ENCODE data around the gene APBB3. TPM values are rescaled to one million over a fixed set of nuclear protein-coding genes. Genes with fewer than 3 reads are reported as not detected.
"Not testable (repeated sequence)": the region's sequence is repeated elsewhere in the genome, so short reads cannot be mapped to it uniquely, and the experiment has no call there.

Gene APBB3, protein sequence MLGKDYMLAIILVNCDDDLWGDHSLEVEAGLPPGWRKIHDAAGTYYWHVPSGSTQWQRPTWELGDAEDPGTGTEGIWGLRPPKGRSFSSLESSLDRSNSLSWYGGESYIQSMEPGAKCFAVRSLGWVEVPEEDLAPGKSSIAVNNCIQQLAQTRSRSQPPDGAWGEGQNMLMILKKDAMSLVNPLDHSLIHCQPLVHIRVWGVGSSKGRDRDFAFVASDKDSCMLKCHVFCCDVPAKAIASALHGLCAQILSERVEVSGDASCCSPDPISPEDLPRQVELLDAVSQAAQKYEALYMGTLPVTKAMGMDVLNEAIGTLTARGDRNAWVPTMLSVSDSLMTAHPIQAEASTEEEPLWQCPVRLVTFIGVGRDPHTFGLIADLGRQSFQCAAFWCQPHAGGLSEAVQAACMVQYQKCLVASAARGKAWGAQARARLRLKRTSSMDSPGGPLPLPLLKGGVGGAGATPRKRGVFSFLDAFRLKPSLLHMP
- 10 to 100 TPM; 19.6 to 26.5 TPM for total RNA-seq
- long read RNA-seq, partial matches to known transcripts, result 1 of 7 reads
- long read RNA-seq, other reads (novel, unspliced or antisense), result 5 of 7 reads

DNA sequence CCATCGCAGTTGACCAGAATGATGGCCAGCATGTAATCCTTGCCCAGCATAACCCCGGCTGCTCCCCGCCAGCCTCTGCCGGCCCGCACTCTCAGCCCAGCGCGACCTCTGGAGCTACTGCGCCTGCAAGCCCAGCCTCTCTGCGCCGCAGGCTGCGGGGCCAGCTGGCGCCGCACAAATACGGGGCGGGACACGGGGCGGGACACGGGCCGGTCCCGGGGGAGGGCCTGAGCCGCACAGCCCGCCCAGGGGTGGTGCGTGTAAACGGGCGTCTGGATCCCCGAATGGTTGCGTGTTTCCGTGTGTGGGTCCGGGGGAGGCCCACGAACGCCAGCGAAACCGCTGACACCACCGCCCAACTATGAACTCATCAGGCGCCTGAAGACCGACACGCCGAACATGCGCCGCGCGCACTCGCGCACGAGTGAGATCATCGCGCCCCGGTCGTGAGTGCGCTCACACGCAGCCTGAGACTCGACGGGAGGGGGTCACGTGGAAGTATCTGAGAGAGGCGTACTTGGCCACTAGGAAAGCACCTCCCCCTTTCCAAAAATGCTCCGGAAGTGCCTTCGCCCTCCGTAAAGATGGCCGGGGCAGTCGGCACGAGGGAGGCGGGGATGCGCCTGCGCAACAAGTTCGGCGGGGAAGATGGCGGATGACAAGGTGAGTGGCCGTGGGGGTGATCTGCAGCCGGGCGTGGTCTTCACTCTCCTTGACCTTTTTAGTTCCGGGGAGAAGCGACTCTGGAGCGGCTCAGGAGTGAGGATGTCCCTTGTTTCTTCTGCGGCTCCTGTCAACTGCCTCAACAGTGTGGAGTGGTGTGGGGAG, at the start of gene APBB3, which contains the start of gene SLC35A4:
Gene APBB3, minus strand, starts transcription at position 403 of the 828 bp plus-strand sequence. Its CDS starts 353 bp downstream, at position 50.
Gene SLC35A4, plus strand, starts transcription at position 633 of the 828 bp plus-strand sequence. CDS start 2,342 bp downstream, outside the sequence.
- DNase-seq (peak; percentile 94 to 98), ATAC-seq (peak; percentile 88)
- intact Hi-C loops (cut with DNase I, micrococcal nuclease), result no loop called here

DNA sequence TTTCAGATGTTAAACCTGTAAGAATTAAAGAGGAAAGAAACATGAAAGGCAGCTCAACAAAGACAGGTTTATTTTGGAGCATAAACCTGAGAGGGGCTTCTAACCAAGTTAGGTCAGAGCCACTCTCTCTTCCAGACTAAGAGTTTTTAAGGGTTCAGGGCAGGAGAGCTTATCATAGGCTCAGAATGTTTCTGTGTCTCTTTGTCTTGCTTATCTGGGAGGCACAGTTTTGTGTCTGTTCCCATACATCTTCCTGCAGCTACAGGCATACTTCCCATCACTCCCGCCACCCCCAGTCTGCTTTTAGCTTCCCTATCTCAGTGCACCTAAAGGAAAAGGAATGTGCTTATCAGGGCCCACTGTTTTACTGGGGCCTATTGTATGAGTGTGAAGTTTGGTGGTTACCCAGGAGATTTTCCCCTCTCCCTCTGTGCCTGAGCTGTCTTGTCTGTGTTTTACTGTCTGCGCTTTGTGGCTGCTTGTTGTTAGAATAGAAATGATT, 46.7 kb upstream of the APBB3 start:
- intact Hi-C loops (cut with DNase I, micrococcal nuclease), result no loop called here
- ATAC-seq, result no peak
- DNase-seq, result no peak

DNA sequence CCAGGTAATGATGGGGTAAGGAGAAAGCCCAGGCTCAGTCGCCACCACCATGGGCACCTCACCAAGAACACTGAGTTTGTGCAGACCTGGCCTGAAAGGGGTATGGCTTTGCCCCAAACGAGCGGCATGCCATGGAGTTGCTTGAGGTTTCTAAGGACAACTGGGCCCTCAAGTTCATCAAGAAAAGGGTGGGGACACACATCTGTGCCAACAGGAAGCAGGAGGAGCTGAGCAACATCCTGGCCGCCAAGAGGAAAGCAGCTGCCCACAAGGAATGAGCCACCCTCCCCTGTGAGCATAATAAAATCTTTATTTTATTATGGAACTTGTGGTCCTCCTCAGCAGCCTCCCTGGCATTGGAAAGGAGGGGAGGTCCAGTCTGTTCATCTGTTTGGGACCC, 44.7 kb upstream of the APBB3 start:
- DNase-seq, result peak; percentile 74 to 89
- ATAC-seq, result peak; percentile 94
- intact Hi-C loops (cut with DNase I, micrococcal nuclease), result no loop called here

DNA sequence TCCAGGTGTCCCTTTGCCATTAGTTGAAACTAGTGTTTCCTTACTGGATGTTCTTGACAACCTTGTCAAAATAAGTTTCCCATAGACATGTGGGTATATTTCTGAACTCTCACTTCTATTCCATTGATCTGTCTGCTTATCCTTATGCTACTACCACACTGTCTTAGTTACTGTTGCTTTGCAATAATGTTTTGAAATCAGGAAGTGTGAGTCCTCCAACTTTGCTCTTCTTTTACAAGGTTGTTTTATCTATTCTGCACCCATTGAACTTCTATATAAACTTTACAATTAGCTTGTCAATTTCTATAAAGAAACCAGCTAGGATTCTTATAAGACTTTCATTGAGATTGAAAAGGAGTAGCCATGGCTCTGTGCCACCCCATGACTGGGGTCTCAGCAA, 44.3 kb upstream of the APBB3 start:
- intact Hi-C loops (cut with DNase I, micrococcal nuclease), result no loop called here
- peak; percentile 71 for ATAC-seq
- DNase-seq, result no peak

DNA sequence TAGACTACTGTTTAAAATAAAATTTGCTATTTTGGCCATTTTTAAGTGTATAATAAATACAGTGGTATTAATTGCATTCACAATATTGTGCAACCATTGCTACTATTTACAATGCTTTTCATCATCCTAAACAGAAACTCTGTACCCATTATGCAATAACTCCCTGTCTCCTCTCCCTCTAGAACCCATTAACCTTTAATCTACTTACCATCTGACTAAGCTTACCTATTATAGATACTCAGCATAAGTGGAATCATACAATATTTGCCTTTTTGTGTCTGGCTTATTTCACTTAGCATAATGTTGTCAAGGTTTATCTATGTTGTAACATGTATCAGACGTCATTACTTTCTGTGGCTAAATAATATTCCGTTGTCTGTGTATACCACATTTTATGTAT, 42.6 kb upstream of the APBB3 start:
- intact Hi-C loops (cut with DNase I, micrococcal nuclease), result no loop called here
- ATAC-seq, result no peak

DNA sequence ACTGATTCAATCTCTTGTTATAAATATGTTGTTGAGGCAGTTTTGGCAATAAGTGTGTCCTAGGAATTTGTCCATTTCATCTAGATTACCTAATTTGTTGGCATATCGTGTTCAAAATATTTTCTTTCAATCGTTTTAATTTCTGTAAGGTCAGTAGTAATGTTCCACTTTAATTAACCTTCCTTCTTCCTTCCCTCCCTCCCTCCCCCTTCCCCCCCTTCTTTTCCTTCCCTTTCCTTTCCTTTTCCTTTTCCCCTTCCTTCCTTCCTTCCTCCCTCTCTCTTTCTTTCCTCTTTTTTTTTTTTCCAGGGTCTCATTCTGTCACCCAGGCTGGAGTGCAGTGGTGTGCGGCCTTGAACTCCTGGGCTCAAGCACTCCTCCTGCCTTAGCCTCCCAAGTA, 41.5 kb upstream of the APBB3 start:
- intact Hi-C loops (cut with DNase I, micrococcal nuclease), result no loop called here
- ATAC-seq (no peak), DNase-seq (no peak)

More for the DNA sequence above, 42.6 kb upstream of the APBB3 start:
- no peak for DNase-seq

DNA sequence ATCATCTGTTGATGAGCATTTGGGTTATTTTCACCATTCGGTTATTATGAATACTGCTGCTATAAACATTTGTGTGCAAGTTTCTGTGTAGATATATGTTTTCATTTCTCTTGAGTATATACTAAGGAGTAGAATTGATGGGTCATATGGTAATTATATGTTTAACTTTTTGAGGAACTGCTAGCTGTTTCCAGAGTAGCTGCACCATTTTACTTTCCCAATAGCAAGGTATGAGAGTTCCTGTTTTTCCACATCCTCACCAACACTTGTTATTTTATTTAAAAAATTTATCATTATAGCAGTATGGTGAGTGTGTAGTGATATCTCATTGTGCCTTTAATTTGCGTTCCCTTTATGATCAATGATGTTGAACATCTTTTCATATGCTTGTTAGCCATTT, 39.3 kb upstream of the APBB3 start:
- ATAC-seq (no peak), DNase-seq (no peak)
- intact Hi-C loops (cut with DNase I, micrococcal nuclease), result no loop called here

DNA sequence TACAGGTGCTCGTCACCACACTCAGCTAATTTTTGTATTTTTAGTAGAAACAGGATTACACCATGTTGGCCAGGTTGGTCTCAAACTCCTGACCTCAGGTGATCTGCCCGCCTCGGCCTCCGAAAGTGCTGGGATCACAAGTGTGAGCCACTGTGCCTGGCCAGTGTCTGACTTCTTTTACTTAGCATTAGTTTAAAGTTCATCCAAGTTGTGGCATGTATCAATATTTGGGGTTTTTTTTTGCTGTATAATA, 39.0 kb upstream of the APBB3 start:
- intact Hi-C loops (cut with DNase I, micrococcal nuclease); DNase-seq; ATAC-seq: not testable (repeated sequence)

DNA sequence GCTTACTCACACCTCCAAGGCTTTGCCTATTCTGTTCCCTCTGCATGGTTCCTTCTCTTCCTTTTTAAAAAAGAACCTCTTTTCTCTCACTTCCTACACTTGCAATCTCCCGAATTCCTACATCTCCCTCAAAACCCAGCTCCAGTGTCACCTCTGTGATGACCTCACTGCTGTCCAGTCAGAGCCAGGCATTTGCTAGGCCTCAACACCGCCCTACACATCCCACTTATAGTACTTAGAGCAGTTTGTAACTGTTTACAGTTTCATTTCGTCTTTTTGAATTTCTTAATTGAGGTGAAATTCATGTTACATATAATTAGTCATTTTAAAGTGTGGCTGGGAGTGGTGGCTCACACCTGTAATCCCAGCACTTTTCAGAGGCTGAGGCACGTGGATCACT, 37.7 kb upstream of the APBB3 start:
- no peak for DNase-seq
- intact Hi-C loops (cut with DNase I, micrococcal nuclease), result no loop called here
- no peak for ATAC-seq

DNA sequence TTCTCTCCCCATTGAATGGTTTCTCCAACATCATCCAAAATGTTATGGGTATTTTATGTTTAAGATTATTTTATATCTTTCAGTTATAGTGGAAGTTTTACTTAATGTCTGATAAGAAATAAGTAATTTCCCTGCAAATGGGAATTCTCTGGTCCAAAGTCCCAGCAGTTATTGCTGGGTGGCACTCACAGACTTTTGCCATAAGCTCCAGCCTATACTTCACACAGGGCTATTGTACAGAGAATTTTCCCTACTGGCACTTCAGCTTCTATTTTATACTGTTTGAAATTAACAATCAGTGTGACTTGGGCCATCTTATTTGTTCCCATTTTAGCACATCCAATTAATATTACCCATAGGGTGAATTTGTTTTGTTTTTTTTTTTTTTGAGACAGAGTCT, 35.7 kb upstream of the APBB3 start:
- ATAC-seq (peak; percentile 83), DNase-seq (no peak)
- intact Hi-C loops (cut with DNase I, micrococcal nuclease), result no loop called here

DNA sequence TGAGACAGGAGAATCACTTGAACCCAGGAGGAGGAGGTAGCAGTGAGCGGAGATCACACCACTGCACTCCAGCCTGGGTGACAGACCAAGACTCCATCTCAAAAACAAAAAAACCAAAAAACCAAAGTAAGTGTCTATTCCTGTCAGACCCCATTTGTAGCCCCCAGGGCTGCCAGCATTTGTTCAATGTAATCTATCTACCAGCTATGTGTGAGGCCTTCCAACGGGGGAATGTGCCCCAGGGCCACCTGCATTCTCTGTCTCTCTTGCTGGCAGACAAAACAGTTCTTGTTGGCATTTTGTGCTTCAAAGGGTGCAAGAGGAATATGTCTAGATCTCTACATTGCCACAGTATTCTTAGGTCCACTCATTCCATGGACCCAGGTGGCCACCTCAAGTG, 34.4 kb upstream of the APBB3 start:
- intact Hi-C loops (cut with DNase I, micrococcal nuclease), result no loop called here
- ATAC-seq (no peak), DNase-seq (no peak)

DNA sequence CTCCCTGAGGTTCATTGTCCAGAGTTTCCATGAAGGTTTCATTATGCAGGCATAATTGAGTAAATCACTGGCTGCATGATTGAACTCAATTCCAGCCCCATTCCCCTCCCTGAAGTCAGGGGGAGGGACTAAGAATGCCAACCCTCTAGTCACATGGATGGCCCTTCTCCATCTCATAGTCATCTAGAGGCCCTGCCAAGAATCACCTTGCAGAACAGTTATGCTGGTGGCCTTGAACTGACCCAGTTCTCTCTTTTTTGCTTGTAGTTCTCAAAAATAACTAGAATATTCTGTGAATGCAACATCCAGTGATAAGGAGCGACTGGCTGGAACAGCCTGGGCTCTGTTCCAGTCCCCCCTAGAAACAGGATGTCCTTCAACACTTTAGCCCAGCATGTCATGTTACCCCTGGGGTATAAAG, 31.9 kb upstream of the APBB3 start:
- intact Hi-C loops (cut with DNase I, micrococcal nuclease), result no loop called here
- ATAC-seq (peak; percentile 40), DNase-seq (no peak)

DNA sequence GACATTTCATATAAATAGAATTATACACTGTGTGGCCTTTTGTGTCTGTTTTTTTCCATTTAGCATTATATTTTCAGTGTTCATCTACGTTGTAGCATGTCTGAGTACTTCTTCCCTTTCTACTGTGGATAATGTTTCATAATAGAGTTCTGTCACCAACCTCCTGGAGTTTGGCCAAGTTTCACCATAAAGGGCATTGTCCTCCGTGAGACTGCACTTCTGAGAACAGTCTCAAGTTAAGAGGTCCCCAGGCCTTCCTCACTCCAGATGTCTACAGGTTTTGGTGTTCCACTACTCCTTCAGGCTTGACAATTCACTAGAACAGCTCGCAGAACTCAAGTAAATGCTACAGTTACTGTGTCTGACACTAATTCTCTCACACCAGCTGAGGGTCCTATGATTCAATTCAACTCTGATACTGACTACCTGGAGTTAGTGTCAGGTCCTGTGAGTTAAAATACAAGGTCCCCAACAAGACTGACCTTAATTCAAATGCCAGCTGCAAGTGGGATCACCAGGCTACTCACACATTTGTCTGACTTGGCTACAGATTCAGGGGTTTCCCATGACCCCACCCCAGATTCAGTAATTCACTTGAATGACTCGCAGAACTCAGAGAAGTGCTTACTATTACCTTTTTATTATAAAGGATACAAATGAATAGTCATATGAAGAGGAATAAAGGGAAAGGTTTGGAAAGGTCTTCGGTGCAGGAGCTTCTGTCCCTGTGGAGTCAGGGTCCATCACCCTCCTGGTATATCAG, 31.3 kb upstream of the APBB3 start:
- intact Hi-C loops (cut with DNase I, micrococcal nuclease), result no loop called here
- ATAC-seq (peak; percentile 59), DNase-seq (no peak)

DNA sequence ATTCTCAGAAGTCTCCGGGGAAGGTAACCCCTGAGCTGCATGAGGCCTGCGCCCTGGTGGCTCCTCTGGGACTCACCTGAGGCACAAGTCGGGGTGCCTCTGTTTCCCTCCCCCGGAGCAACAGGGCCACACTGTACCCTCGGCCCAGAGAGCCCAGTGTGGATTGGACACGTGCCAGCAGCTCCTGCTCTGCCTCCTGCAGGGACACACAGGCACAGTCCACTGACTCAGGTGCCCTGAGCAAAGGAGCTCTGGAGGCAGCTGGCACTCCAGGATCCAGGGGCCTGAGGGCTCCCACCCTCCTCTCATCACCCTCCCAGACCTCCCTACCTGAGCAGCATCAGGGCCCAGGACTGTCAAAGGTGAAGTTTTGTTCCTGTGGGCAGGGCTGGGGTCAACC, 29.8 kb upstream of the APBB3 start:
- DNase-seq, result no peak
- intact Hi-C loops (cut with DNase I, micrococcal nuclease), result no loop called here
- ATAC-seq, result no peak

DNA sequence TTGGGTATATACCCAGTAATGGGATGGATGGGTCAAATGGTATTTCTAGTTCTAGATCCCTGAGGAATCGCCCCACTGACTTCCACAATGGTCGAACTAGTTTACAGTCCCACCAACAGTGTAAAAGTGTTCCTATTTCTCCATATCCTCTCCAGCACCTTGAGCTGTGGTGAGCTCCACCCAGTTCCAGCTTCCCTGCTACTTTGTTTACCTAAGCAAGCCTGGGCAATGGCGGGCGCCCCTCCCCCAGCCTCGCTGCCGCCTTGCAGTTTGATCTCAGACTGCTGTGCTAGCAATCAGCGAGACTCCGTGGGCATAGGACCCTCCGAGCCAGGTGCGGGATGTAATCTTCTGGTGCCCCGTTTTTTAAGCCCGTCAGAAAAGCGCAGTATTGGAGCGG, 28.7 kb upstream of the APBB3 start:
- ATAC-seq (peak; percentile 64), DNase-seq (peak in 1 of 2 donors; percentile 40)
- intact Hi-C loops (cut with DNase I, micrococcal nuclease), result not testable (repeated sequence)

DNA sequence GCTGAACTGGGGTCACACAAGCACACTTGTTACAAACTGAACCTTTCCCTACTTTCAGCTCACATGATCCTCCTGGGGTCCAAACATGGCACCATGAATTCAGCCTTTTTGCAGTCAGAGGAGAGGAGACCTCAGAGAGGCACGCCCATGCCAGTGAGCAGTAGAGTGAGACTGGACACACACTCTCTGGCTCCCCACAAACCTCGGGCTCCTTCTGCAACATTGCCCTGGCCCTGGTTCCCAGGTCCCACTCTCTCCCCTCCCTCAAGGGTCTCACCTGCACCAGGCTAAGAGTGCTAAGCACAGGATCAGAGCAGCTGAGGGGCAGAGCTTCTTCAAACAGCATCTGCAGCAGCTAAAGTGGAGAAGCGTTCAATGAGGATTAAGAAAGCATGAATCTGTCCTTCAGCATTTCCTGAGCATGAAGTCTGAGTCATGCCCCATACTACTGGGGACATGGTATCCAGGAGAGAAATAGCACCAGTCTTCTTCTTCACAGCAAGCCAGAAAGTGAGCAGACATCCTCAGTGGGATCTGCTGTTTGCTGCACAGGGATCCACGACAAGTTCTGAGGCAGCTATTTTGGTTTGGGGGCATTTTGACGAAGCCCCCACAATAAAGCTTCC, 27.5 kb upstream of the APBB3 start:
- intact Hi-C loops (cut with DNase I, micrococcal nuclease), result no loop called here
- DNase-seq (no peak), ATAC-seq (no peak)

DNA sequence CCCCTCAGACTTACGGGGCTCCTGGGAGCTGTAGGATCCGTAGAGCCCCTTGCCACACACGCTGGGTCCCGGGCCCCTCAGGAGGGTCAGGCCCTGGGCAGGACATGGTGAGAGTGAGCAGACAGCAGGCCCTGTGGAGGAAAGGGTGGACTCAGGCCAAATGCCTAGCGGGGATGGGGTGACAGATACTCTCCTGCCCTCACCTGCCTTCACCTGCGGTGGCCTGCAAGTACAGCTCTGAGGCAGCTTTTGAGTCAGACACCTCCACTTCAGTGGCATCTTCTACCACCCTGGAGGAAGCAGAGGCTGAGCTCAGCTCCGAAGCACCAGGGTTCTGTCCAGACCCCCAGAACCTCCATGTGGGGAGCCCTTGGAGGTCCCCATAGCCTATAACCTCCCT, 26.5 kb upstream of the APBB3 start:
- intact Hi-C loops (cut with DNase I, micrococcal nuclease), result no loop called here

DNA sequence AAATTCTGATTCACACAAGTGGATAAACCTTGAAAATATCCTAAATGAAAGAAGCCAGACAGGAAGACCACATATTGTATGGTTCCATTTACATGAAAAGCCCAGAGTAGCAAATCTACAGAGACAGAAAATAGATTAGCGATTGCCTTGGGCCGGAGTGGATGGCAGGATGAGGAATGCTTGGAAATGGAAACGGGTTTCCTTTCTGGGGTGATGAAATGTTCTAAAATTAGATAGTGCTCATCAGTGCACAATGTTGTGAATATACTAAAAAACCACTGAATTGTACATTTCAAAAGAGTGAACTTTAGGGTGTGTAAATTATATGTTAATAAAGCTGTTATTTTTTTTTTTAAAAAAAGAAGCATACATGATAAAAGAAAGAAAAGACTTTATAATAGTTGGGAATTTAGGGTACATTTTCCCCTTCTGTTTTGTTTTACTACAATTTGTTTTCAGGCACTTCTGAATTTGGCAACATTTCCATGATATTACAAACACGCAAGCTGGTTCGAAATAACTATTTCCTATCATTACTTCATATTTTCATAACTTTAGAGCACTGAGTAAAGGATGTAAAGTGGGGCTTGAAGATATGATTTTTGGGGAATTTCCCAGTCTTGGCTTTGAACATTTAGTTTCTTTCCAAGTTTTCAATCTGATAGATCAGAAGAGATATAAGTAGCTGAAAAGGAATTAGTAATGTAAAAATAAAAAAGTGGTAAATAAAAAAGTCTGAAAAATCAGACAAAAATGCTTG, 24.1 kb upstream of the APBB3 start:
- DNase-seq (no peak), ATAC-seq (no peak)
- intact Hi-C loops (cut with DNase I, micrococcal nuclease), result no loop called here

More for the DNA sequence above, 26.5 kb upstream of the APBB3 start:
- ATAC-seq, result no peak
- no peak for DNase-seq

Measured in left colon (tissue), 2 donors.